GM23248 (cell line): ENCODE data around the gene PRXL2B.
"Not testable (repeated sequence)": the region's sequence is repeated elsewhere in the genome, so short reads cannot be mapped to it uniquely, and the experiment has no call there.

ENCODE experiments used
- EZH2 ChIP-seq: fragments of 200-600 bp; sonication (generic); IDR thresholded peaks from 2 replicates; pipeline ENCODE4 v1.6.1; 2018; ENCODE audit warnings: antibody characterized with exemption, mild to moderate bottlenecking; ENCODE audit not compliant: insufficient read depth, poor library complexity, severe bottlenecking
- EZH2phosphoT487 ChIP-seq: fragments of 200-600 bp; sonication (generic); IDR thresholded peaks from 2 replicates; pipeline ENCODE4 v1.6.1; 2018; ENCODE audit warnings: antibody characterized with exemption, moderate library complexity, mild to moderate bottlenecking, low read depth; ENCODE audit not compliant: insufficient read depth

- TF ChIP-seq EZH2, EZH2phosphoT487: not testable (repeated sequence)
Measured at GRCh38 chr1:2551544-2551943, 35.0 kb upstream of the PRXL2B start.
